ENCODE results near the gene LASP1NB.

The LASP1NB gene

DNA sequence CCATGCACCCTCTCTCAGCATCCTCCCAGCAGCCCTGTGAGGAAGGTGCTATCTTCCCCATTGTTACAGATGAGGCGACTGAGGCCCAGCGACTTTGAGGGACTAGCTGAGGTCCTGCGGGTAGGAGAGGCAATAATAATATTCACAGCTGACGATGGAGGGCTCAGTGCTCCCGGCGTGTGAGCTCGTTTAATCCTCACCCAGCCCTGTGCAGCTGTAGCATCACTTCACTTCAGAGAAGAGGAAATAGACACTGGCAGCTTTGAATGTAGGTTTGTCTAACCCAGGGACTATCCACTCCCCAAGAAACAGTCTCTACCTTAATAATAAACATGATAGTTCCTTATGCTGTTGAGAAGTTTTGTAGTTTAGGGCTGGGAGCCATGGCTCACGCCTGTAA lies 34.0 kb upstream of the LASP1NB start:
- Mint-ChIP-seq H3K9me3 (no peaks in the 10 kb centered on the region), H3K4me1 (ENCODE audit: low read depth) (peaks cover 86% of the 10 kb centered on the region), H3K27me3 (no peaks in the 10 kb centered on the region), H3K27ac (peak overlapping the region; percentile 88), H3K4me3 (no peak overlapping the region), H3K36me3 (ENCODE audit: low read depth) (peaks cover 33% of the 10 kb centered on the region)

DNA sequence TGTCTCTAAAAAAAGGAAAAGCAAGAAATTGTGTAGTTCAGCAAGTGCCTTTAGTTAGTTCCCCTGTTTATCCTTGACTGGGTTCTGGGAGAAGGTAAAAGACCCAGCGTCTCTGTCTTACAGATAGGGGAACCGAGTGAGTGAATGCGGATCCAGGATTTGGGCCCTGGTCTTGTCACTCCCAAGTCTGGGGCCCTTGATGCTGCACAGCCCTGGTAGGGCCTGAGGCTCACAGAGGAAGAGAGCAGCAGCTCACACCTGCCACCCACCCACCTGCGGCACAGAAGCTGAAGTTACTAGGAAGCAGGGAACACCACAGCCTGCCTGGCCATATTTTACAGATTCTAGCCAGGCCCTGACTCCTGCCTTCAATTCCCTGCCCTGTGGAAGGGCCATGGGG lies 33.3 kb upstream of the LASP1NB start:
- peaks cover 87% of the 10 kb centered on the region for H3K4me1 Mint-ChIP-seq (ENCODE audit: low read depth)
- H3K27ac Mint-ChIP-seq, result peak overlapping the region; percentile 88
- peaks cover 34% of the 10 kb centered on the region for H3K36me3 Mint-ChIP-seq (ENCODE audit: low read depth)
- no peak overlapping the region for H3K4me3 Mint-ChIP-seq
- no peaks in the 10 kb centered on the region for H3K27me3 Mint-ChIP-seq
- no peaks in the 10 kb centered on the region for H3K9me3 Mint-ChIP-seq

DNA sequence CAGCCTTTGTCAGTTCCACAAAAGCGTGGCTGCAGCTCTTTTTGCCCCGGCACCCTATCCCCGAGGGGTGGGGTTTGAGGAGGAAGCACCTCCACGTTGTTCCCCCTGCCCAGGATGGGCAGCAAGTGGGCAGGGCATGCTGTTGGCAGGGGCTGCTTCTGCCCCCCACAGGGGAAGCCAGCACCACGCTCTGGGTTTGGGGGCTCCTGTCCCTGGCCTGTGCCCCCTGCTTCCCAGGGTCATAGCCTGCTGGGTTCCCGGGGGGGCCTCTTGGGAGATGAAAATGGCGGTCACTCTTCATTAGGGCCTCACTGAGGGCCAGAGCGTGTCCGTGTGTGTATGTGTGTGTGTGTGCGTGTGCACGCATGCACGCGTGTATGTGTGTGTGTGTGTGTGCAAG lies 32.8 kb upstream of the LASP1NB start:
- peaks cover 37% of the 10 kb centered on the region for H3K36me3 Mint-ChIP-seq (ENCODE audit: low read depth)
- H3K9me3 Mint-ChIP-seq, result no peaks in the 10 kb centered on the region
- H3K4me3 Mint-ChIP-seq, result no peak overlapping the region
- H3K4me1 Mint-ChIP-seq (ENCODE audit: low read depth), result peaks cover 87% of the 10 kb centered on the region
- peak overlapping the region; percentile 82 for H3K27ac Mint-ChIP-seq
- H3K27me3 Mint-ChIP-seq, result no peaks in the 10 kb centered on the region

DNA sequence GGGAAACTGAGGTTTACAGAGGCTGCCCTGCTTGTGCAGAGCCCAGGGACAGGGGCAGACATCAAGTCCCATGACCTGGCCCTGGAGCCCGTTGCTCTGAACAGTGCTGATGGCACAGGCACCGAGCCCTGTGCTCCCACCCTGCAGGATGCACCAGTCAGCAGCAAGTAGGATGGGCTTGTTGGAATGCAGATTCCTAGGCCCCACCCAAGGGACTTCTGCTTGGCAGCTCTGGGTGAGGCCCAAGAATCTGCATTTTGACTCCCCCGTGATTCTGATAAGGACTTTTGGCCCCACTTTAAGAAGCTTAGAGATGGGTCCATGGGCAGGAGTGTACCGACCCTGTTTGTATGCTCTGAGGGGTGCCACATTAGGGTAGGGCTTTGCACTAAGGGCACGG lies 32.3 kb upstream of the LASP1NB start:
- H3K27ac Mint-ChIP-seq, result peak overlapping the region; percentile 82
- H3K4me1 Mint-ChIP-seq (ENCODE audit: low read depth), result peaks cover 90% of the 10 kb centered on the region
- H3K36me3 Mint-ChIP-seq (ENCODE audit: low read depth), result peaks cover 42% of the 10 kb centered on the region
- no peaks in the 10 kb centered on the region for H3K27me3 Mint-ChIP-seq
- H3K4me3 Mint-ChIP-seq, result no peak overlapping the region
- no peaks in the 10 kb centered on the region for H3K9me3 Mint-ChIP-seq

DNA sequence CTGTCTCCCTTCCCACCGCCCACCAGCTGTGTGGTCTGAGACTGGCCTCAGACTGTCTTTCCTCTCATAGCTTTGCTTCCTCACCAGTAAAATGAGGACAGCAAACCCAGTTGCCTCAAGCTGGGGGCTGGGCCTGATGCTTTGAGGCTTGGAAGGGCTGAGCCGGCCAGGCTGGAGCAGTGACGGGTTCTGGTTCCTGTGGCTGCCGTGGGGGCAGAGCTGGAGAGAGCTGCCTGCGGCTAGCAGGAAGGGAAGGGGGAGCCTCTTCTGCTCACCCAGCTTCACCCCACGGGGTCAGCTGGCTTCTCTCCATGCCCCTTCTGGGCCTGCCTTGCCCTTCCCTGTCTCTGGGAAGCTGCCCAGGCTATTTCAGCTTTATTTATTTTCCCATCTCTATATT lies 31.8 kb upstream of the LASP1NB start:
- H3K36me3 Mint-ChIP-seq (ENCODE audit: low read depth), result peaks cover 47% of the 10 kb centered on the region
- no peaks in the 10 kb centered on the region for H3K27me3 Mint-ChIP-seq
- H3K9me3 Mint-ChIP-seq, result no peaks in the 10 kb centered on the region
- peak overlapping the region; percentile 49 for H3K27ac Mint-ChIP-seq
- no peak overlapping the region for H3K4me3 Mint-ChIP-seq
- H3K4me1 Mint-ChIP-seq (ENCODE audit: low read depth), result peaks cover 91% of the 10 kb centered on the region

DNA sequence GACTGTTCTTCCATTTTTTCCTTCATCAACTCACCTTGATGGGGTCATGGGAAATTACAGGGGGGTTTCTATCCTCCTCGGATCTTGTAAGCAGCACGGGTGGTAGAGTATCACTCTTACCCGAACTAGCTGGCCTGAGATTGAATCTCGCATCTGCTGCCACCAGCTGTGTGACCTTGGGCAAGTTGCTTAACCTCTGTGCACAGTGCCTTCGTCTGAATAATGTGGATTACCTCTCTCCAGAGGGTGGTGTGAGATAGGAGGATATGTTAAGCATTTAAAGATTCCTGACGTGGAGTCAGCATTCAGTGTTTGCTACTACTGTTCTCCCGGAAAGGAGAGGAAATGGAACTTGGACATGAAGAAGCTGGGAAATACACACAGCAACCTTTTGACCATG lies 31.1 kb upstream of the LASP1NB start:
- H3K27ac Mint-ChIP-seq, result peak overlapping the region; percentile 49
- H3K4me1 Mint-ChIP-seq (ENCODE audit: low read depth), result peaks cover 91% of the 10 kb centered on the region
- peaks cover 45% of the 10 kb centered on the region for H3K36me3 Mint-ChIP-seq (ENCODE audit: low read depth)
- no peaks in the 10 kb centered on the region for H3K27me3 Mint-ChIP-seq
- H3K9me3 Mint-ChIP-seq, result no peaks in the 10 kb centered on the region
- no peak overlapping the region for H3K4me3 Mint-ChIP-seq

DNA sequence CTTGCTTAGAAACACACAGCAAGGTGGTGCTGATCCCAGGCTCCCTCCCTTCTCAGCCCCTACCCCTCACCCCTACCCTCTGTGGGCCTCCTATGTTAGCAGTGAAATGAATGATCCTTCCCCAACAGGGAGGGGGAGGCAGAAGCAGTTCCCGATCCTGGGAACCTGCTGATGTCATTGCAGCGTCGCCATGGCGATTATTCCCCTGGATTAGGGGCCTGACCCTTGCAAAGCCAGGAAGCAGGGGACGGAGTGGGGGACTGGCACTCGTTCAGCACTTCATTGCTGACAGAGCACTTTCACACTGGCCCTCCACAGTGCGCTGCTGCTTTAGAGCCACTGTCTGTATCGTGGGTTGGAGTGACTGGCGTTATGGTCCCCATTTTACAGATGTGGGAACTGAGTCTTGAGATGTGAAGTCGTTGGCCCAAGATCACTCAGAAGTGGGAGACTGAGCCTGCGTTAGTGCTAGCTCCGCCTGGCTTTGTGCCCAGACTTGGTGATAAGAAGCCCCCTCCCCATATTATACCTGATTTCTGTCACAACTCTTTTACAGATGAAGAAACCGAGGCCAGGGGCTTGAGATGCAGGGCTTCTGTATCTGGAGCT lies 29.0 kb upstream of the LASP1NB start:
- Mint-ChIP-seq H3K27me3 (no peaks in the 10 kb centered on the region), H3K4me1 (ENCODE audit: low read depth) (peaks cover 90% of the 10 kb centered on the region), H3K36me3 (ENCODE audit: low read depth) (peaks cover 46% of the 10 kb centered on the region), H3K27ac (peak overlapping the region; percentile 94), H3K4me3 (no peak overlapping the region), H3K9me3 (no peaks in the 10 kb centered on the region)

DNA sequence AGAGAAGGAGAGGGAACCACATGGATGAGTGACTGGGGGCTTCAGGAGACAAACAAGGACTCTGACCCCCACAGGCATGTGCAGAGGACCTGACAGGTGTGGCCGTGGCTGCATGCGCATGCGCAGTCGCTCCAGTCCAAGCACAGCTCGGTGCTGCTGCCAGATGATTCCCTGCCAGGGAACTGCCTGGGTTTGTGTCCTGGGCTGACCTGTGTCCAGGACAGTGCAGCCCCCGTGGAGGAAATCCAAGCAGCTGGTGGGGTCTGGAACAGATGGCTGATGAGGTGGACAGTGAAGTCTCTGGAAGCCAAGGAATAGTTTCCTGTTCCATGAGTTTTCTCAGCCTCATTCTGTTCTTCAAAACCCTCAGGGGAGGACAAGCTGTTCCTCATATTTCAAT lies 28.2 kb upstream of the LASP1NB start:
- H3K9me3 Mint-ChIP-seq, result no peaks in the 10 kb centered on the region
- no peaks in the 10 kb centered on the region for H3K27me3 Mint-ChIP-seq
- peak overlapping the region; percentile 94 for H3K27ac Mint-ChIP-seq
- H3K36me3 Mint-ChIP-seq (ENCODE audit: low read depth), result peaks cover 42% of the 10 kb centered on the region
- peak overlapping the region; percentile 83 for H3K4me3 Mint-ChIP-seq
- H3K4me1 Mint-ChIP-seq (ENCODE audit: low read depth), result peaks cover 87% of the 10 kb centered on the region

DNA sequence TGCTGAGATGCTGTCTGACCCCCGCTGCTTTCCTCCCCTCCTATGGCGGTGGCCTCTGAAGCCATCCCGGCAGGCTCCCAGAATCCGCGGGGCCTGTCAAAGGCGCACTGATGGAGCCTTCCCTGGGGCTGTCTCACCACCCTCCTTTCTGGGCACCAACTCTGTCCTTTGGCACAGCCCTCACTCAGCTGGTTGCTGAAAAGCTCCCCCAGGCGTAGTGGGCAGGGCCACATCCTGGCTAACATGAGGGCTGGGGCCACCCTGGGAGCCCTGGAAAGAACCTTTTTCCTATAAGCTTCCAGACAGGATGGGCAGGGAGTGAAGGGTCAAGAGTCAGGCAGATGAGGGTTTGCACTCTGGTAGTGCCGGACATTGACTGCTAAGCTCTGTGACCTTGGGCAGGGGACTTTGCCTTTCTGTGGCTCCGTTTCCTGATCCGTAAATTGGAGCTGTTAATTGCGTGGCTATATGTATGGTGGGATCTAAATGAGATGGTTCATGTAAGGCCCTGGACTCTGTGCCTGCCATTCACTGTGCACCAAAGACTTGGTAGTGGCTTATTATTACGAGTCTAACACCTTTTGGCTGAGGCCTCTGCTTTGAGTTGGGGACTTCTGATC lies 27.6 kb upstream of the LASP1NB start:
- H3K27me3 Mint-ChIP-seq, result no peaks in the 10 kb centered on the region
- peaks cover 42% of the 10 kb centered on the region for H3K36me3 Mint-ChIP-seq (ENCODE audit: low read depth)
- peak overlapping the region; percentile 94 for H3K27ac Mint-ChIP-seq
- H3K4me3 Mint-ChIP-seq, result peak overlapping the region; percentile 83
- H3K4me1 Mint-ChIP-seq (ENCODE audit: low read depth), result peaks cover 82% of the 10 kb centered on the region
- H3K9me3 Mint-ChIP-seq, result no peaks in the 10 kb centered on the region

DNA sequence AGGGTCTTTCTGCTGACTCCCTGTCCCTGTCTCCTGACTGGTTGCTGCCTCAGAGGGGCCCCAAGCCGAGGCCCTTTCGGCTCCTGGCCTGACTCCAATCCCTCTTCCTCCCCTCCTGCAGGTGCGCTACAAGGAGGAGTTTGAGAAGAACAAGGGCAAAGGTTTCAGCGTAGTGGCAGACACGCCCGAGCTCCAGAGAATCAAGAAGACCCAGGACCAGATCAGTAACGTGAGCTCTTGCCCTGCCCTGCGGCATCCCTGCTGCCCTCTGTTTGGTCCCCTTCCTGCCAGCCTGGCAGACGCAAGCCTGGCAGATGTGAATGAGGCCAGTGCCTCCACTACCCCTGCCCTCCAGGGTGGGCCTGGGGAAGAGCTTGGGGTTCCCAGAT lies 27.1 kb upstream of the LASP1NB start:
- Mint-ChIP-seq H3K4me1 (ENCODE audit: low read depth) (peaks cover 81% of the 10 kb centered on the region), H3K27me3 (no peaks in the 10 kb centered on the region), H3K36me3 (ENCODE audit: low read depth) (peaks cover 47% of the 10 kb centered on the region), H3K9me3 (no peaks in the 10 kb centered on the region), H3K27ac (peak overlapping the region; percentile 94), H3K4me3 (peak overlapping the region; percentile 83)

DNA sequence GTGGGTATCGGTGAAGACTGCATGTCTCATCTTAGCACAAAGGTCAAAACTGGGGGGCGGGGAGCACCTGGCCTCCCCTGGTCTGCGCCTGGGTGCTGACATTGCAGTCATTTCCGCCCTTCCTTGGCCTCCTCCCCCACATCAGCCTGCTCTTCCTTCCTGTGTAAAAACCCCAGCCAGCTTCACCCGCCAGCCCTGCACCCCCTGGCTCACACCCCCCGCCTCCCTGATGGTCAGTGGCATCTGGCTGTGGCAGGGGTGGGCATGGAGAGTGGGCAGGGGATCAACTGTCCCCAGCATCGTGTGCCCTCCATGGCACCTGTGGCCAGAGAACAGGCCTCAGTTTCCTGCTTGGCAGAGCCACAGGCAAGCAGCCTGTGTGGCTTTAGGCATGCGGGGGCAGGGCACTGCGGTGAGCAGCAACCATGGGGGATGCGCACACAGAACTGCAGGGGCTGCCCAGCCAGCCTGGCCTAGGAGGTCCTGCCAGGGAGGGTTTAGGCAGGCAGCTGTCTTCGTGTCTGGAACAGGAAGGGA lies 26.5 kb upstream of the LASP1NB start:
- no peaks in the 10 kb centered on the region for H3K27me3 Mint-ChIP-seq
- H3K4me3 Mint-ChIP-seq, result peak overlapping the region; percentile 83
- H3K4me1 Mint-ChIP-seq (ENCODE audit: low read depth), result peaks cover 79% of the 10 kb centered on the region
- peaks cover 52% of the 10 kb centered on the region for H3K36me3 Mint-ChIP-seq (ENCODE audit: low read depth)
- no peaks in the 10 kb centered on the region for H3K9me3 Mint-ChIP-seq
- peak overlapping the region; percentile 94 for H3K27ac Mint-ChIP-seq

DNA sequence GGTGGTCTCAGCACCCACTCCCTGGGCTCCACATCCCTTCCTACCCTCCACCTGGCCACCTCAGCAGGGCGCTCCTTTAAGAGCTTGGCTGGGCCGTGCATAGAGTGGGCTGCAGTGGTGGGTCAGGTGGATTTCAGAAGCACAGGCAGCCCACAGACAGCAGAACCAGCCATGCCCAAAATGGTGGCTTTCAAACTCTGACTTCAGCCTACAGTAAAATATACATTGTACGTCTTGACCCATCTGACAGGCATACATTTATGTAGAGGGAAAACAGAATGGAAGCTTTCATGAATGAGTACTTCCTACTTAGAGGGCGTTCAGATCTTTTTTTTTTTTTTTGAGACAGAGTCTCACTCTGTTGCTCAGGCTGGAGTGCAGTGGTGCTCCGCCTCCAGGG lies 26.0 kb upstream of the LASP1NB start:
- no peaks in the 10 kb centered on the region for H3K27me3 Mint-ChIP-seq
- peaks cover 74% of the 10 kb centered on the region for H3K4me1 Mint-ChIP-seq (ENCODE audit: low read depth)
- peak overlapping the region; percentile 83 for H3K4me3 Mint-ChIP-seq
- H3K9me3 Mint-ChIP-seq, result no peaks in the 10 kb centered on the region
- peaks cover 54% of the 10 kb centered on the region for H3K36me3 Mint-ChIP-seq (ENCODE audit: low read depth)
- peak overlapping the region; percentile 94 for H3K27ac Mint-ChIP-seq

DNA sequence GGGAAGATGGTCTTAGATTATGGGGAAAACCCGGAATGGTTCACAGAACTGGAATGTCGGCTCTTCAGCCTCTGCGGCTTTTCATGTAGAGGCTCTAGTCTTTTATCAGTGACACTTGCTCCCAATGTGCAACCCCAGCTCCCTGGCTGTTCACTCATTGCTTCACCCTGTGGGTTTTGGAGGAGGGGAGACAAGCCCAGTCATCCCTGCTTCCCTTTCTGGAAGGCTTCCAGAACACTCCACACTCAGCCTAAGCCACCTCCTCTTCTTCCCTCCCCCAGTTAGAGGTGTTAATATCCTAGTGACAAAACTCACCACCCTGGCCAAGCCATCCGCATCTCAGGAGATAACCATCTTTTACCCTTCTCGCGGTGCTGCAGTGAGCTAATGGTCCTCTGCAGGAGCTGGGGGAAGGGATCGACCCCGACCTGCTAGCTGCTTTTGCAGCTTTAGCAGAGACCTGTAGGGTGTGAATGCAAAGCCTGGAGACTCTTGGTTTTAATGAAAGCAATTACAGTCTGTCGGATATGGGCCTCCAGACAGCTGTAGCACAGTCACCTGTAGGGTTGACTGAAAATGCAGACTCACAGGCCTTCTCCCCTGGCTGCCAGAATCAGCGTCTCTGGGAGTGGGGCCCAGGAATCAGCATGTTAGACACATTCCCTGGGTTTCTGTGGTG lies 24.3 kb upstream of the LASP1NB start:
- Mint-ChIP-seq H3K36me3 (ENCODE audit: low read depth) (peaks cover 60% of the 10 kb centered on the region), H3K9me3 (no peaks in the 10 kb centered on the region), H3K27me3 (no peaks in the 10 kb centered on the region), H3K27ac (peak overlapping the region; percentile 88), H3K4me1 (ENCODE audit: low read depth) (peaks cover 77% of the 10 kb centered on the region), H3K4me3 (peak overlapping the region; percentile 53)

DNA sequence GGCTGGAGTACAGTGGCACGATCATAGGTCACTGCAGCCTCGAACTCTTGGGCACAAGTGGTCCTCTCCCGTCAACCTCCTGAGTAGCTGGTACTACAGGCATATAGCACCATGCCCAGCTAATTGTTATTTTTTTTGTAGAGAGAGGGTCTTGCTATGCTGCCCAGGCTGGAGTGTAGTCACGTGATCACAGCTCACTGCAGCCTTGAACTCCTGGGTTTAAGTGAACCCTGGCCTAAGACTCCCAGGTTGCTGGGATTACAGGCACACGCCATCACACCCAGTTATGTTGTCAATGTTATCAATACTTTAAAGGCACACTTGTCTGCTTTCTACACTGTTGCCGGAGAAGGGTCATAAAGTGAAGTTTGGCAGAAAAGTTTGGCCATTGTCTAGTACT lies 22.0 kb upstream of the LASP1NB start:
- Mint-ChIP-seq H3K9me3 (no peaks in the 10 kb centered on the region), H3K27ac (peak overlapping the region; percentile 17), H3K4me3 (no peak overlapping the region), H3K27me3 (no peaks in the 10 kb centered on the region), H3K36me3 (ENCODE audit: low read depth) (peaks cover 46% of the 10 kb centered on the region), H3K4me1 (ENCODE audit: low read depth) (peaks cover 73% of the 10 kb centered on the region)

DNA sequence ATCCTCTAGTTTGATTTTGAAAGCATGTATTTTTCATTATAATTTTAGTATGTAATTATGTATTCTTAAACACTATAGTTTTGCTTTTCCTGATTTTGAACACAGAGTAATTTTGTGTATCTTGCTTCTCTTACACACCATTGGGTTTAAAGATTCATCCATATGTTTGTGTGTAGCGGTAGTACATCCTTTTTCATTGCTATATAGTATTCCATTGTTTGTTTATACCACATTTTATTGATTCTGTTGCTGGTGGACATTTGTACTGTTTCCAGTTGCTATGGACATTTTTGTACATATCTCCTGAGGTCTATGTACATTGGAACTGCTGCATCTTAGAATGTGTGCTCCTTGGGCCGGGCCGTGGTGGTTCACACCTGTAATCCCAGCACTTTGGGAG lies 20.5 kb upstream of the LASP1NB start:
- no peaks in the 10 kb centered on the region for H3K27me3 Mint-ChIP-seq
- H3K4me1 Mint-ChIP-seq (ENCODE audit: low read depth), result peaks cover 65% of the 10 kb centered on the region
- H3K27ac Mint-ChIP-seq, result no peak overlapping the region
- no peaks in the 10 kb centered on the region for H3K9me3 Mint-ChIP-seq
- H3K4me3 Mint-ChIP-seq, result no peak overlapping the region
- peaks cover 35% of the 10 kb centered on the region for H3K36me3 Mint-ChIP-seq (ENCODE audit: low read depth)
